HepG2 (cell line): ENCODE results near the gene SBK2. TPM values are rescaled to one million over a fixed set of nuclear protein-coding genes. Genes with fewer than 3 reads are reported as not detected.

ENCODE experiments used
- ATAC-seq: fragments of 200-7000 bp; cut with Tn5 transposase; 3 replicates; pipeline ENCODE4 v1.9.1; 2020; ENCODE audit warnings: mild to moderate bottlenecking, moderate library complexity
- BruUV-seq: library from RNA; stranded (reverse); fragments of 400-500 nt; replicated peaks from 2 replicates; lab custom pipeline; 2021; lab: Mats Ljungman, UMichigan
- CTCF ChIA-PET: fragments of 300-600 bp; formaldehyde crosslinking; extraction: SDS; loops from one replicate; lab custom pipeline; 2021; ENCODE audit warnings: low total read pairs, inconsistent platforms, low intra/inter-chr PET ratio; lab: Yijun Ruan, JAX
- POLR2A ChIA-PET: fragments of 350-600 bp; sonication (Branson Sonifier 250); formaldehyde crosslinking; loops from one replicate; lab custom pipeline; 2020; ENCODE audit warnings: antibody characterized with exemption, inconsistent platforms; lab: Yijun Ruan, JAX
- DNase-seq: peaks from one replicate; pipeline ENCODE4 v3.0.0-alpha.2; 2015; ENCODE audit warnings: low spot score
- FAIRE-seq: peaks from 3 replicates; lab custom pipeline; 2011; peaks lifted over from hg19 to GRCh38; lab: Jason Lieb, UNC
- H2AFZ ChIP-seq: one replicate; pipeline ENCODE4 v1.6.1; 2011; ENCODE audit warnings: low read length, inconsistent platforms
- H3K27ac ChIP-seq: fragments of 300-600 bp; 3 replicates; pipeline ENCODE4 v1.8.0; 2011; ENCODE audit warnings: mixed run types, mild to moderate bottlenecking, mixed read lengths, low read length, inconsistent platforms; ENCODE audit not compliant: insufficient read depth; ENCODE audit errors: extremely low read length
- H3K27me3 ChIP-seq, 2 experiments: fragments of 200-600 bp in 1 of 2; 2 replicates in 1 of 2; 3 replicates in 1 of 2; pipeline versions ENCODE4 v1.6.0 to v1.8.0; 2011; ENCODE audit warnings: low read length in 2 of 2, mild to moderate bottlenecking in 2 of 2, moderate library complexity in 2 of 2, inconsistent platforms in 1 of 2; ENCODE audit not compliant: insufficient read depth in 2 of 2, control insufficient read depth in 1 of 2
- H3K36me3 ChIP-seq, 2 experiments: fragments of 200-600 bp in 1 of 2; replicated peaks in 1 of 2; 2 replicates in 1 of 2; 3 replicates in 1 of 2; pipeline versions ENCODE4 v1.5.1 to v1.8.0; 2011; ENCODE audit warnings: low read length in 2 of 2, inconsistent platforms in 1 of 2; ENCODE audit not compliant: insufficient read depth in 2 of 2, control insufficient read depth in 1 of 2
- H3K4me1 ChIP-seq: 2 replicates; pipeline ENCODE4 v1.5.1; 2012; ENCODE audit warnings: low read length, inconsistent platforms; ENCODE audit not compliant: insufficient read depth
- H3K4me2 ChIP-seq: 2 replicates; pipeline ENCODE4 v1.6.0; 2011; ENCODE audit warnings: low read depth, low read length, inconsistent platforms
- H3K4me3 ChIP-seq, 3 experiments: fragments of 200-600 bp in 1 of 3; sonication (generic), shearing (Covaris generic) in 1 of 3; replicated peaks in 1 of 3; 2 replicates each; pipeline ENCODE4 v1.5.1; 2011 to 2016; ENCODE audit warnings: low read length in 3 of 3, inconsistent platforms in 2 of 3, low read depth in 2 of 3, mild to moderate bottlenecking in 2 of 3, control low read depth in 1 of 3, mixed read lengths in 1 of 3; ENCODE audit not compliant: insufficient read depth in 1 of 3
- H3K79me2 ChIP-seq: one replicate; pipeline ENCODE4 v1.6.1; 2011; ENCODE audit warnings: low read length, inconsistent platforms; ENCODE audit not compliant: insufficient read depth
- H3K9ac ChIP-seq: 2 replicates; pipeline ENCODE4 v1.6.0; 2011; ENCODE audit warnings: mild to moderate bottlenecking, low read depth, low read length, inconsistent platforms; ENCODE audit not compliant: insufficient read depth
- H3K9me3 ChIP-seq: 2 replicates; pipeline ENCODE4 v1.5.1; 2012; ENCODE audit warnings: mild to moderate bottlenecking, low read length
- H4K20me1 ChIP-seq: 2 replicates; pipeline ENCODE4 v1.6.0; 2011; ENCODE audit warnings: inconsistent platforms, mild to moderate bottlenecking, low read length, moderate library complexity; ENCODE audit not compliant: insufficient read depth
- ATM ChIP-seq: fragments of 450-650 bp; IDR thresholded peaks from 2 replicates; pipeline ENCODE4 v1.7.1; 2017; ENCODE audit warnings: mild to moderate bottlenecking, borderline replicate concordance
- BCL3 ChIP-seq: sonication (generic); formaldehyde crosslinking; IDR thresholded peaks from 2 replicates; pipeline ENCODE4 v1.5.1; 2020; ENCODE audit warnings: mild to moderate bottlenecking, missing genetic modification reagents, moderate library complexity
- CENPBD1 ChIP-seq: sonication (generic); formaldehyde crosslinking; IDR thresholded peaks from 2 replicates; pipeline ENCODE4 v1.8.0; 2022; ENCODE audit warnings: missing genetic modification reagents, low read depth, mild to moderate bottlenecking, borderline replicate concordance
- YY1 ChIP-seq: IDR thresholded peaks from 2 replicates; pipeline ENCODE4 v1.6.1; 2011; ENCODE audit warnings: low read length, low read depth, moderate library complexity, mild to moderate bottlenecking; ENCODE audit not compliant: insufficient read depth, insufficient replicate concordance
- ZBTB8A ChIP-seq: sonication (generic); formaldehyde crosslinking; IDR thresholded peaks from 2 replicates; pipeline ENCODE4 v1.4.0; 2020; ENCODE audit warnings: mild to moderate bottlenecking, low read depth, missing genetic modification reagents, borderline replicate concordance
- ZFP62 ChIP-seq: sonication (generic); formaldehyde crosslinking; IDR thresholded peaks from 2 replicates; pipeline ENCODE4 v1.4.0; 2020; ENCODE audit warnings: missing genetic modification reagents
- ZHX2 ChIP-seq, 2 experiments: sonication (generic) in 1 of 2; formaldehyde crosslinking in 1 of 2; IDR thresholded peaks; 2 replicates each; pipeline versions ENCODE4 v1.6.1 to v1.9.0; 2014 to 2022; ENCODE audit warnings: antibody characterized with exemption in 1 of 2, borderline replicate concordance in 1 of 2, inconsistent platforms in 1 of 2, low read depth in 1 of 2, missing genetic modification reagents in 1 of 2
- whole genome bisulfite sequencing: methylation state at CpG from one replicate; pipeline ENCODE4 v1.1.6; 2017; ENCODE audit warnings: low lambda C conversion rate; 5-methylcytosine and 5-hydroxymethylcytosine counted together
- in situ Hi-C: cut with HindIII; loops from 2 replicates; pipeline ENCODE4 v1.10.0; 2017; ENCODE audit warnings: low pct_unique_long_range_greater_than_20kb; ENCODE audit not compliant: extremely low pct_ligation_motif_present
- intact Hi-C: fragments of 100-400 bp; cut with micrococcal nuclease; formaldehyde crosslinking; loops from one replicate; pipeline ENCODE4 v1.10.0; 2022; ENCODE audit not compliant: unreplicated experiment
- polyA plus RNA-seq, 8 experiments: library from polyadenylated mRNA; depleted of rRNA in 3 of 8; stranded (reverse) in 7 of 8; unstranded in 1 of 8; fragments of >200 nt; fragmentation: Illumina TruSeq in 4 of 8; extraction: Trizol in 4 of 8; gene quantifications; 2 replicates each; pipeline versions ENCODE4 v1.2.1 to v1.2.3, GENCODE V29; 2011 to 2016; ENCODE audit warnings: low read depth in 4 of 8, missing spikeins in 1 of 8, mixed read lengths in 1 of 8; ENCODE audit not compliant: insufficient read depth in 1 of 8
- total RNA-seq, 5 experiments: library from RNA; depleted of rRNA; stranded (reverse); fragments of >200 nt; fragmentation: Illumina TruSeq; extraction: Trizol; gene quantifications; 2 replicates each; pipeline ENCODE4 v1.2.3, GENCODE V29; 2016; ENCODE audit warnings: low read depth in 1 of 5

Gene SBK2
- total and polyA plus RNA-seq, 2 of the 13 experiments (the other 11 are each of a cell fraction or from before 2014, with no cell fraction given) = 0.24 TPM; not detected in 1

- Histone ChIP-seq H3K9ac (no peak overlapping the region), H3K4me3 (no peak overlapping the region), H3K27me3 (no peaks in the 10 kb centered on the region; a peak in 1 of 5 replicates), H3K4me2 (no peak overlapping the region), H4K20me1 (no peaks in the 10 kb centered on the region), H3K9me3 (no peaks in the 10 kb centered on the region), H3K36me3 (no peaks in the 10 kb centered on the region), H3K79me2 (no peaks in the 10 kb centered on the region), H3K4me1 (peaks cover 32% of the 10 kb centered on the region), H2AFZ (no peak overlapping the region), H3K27ac (no peak overlapping the region)
- intact Hi-C loops = no loop called here
- FAIRE-seq (no peak), ATAC-seq (no peak), DNase-seq (no peak)
- TF ChIP-seq ZBTB8A (CRISPR knock-in tag) (no peak), BCL3 (CRISPR knock-in tag) (no peak), ATM (no peak), CENPBD1 (CRISPR knock-in tag) (no peak), ZFP62 (CRISPR knock-in tag) (no peak), ZHX2 (IDR thresholded peaks at IDR 0.05; ENCODE audit: low read depth) (no peak), ZHX2 (CRISPR knock-in tag; IDR thresholded peaks at IDR 0.05; ENCODE audit: borderline replicate concordance) (no peak), YY1 (no peak)
- POLR2A ChIA-PET = no interaction called here
- CTCF ChIA-PET = no interaction called here
- in situ Hi-C loops = no loop called here
- no TSS peak for BruUV-seq
- 62% methylated on average over 5 of the region's 5 CpGs for WGBS
Measured at GRCh38 chr19:55538132-55538531, 1.2 kb upstream of the SBK2 start.
